Measurements from ENCODE around the gene HECW1. TPM values are rescaled to one million over a fixed set of nuclear protein-coding genes. Genes with fewer than 3 reads are reported as not detected.

The HECW1 gene
- polyA plus RNA-seq, 2 of the 4 experiments (the other 2 are of a cell fraction), result 11.3 TPM

- Histone ChIP-seq H3K27ac (no peak overlapping the region), H3K4me1 (no peaks in the 10 kb centered on the region), H3K4me2 (no peak overlapping the region), H3K4me3 (no peak overlapping the region), H3K9me3 (peaks cover 5% of the 10 kb centered on the region; the same call in 1 of the 3 replicates)
- no peak for TF ChIP-seq EHMT2 (IDR thresholded peaks at IDR 0.05; ENCODE audit: low read depth)
- no peak for TF ChIP-seq RNF2 (IDR thresholded peaks at IDR 0.05; ENCODE audit: borderline replicate concordance, low read depth)
- no peak for TF ChIP-seq PHF8 (IDR thresholded peaks at IDR 0.05; ENCODE audit: borderline replicate concordance, low read depth)
- no peak for TF ChIP-seq CHD2 (IDR thresholded peaks at IDR 0.05; ENCODE audit: low read length, partially characterized antibody)
- TF ChIP-seq SREBF2 (IDR thresholded peaks at IDR 0.05), result no peak
- no peak for TF ChIP-seq ZFP36 (IDR thresholded peaks at IDR 0.05; ENCODE audit: borderline replicate concordance, partially characterized antibody)
- TF ChIP-seq FOSB (CRISPR knock-in tag; IDR thresholded peaks at IDR 0.05), result no peak
- TF ChIP-seq HMGXB4 (CRISPR knock-in tag; IDR thresholded peaks at IDR 0.05; ENCODE audit: borderline replicate concordance), result no peak
- TF ChIP-seq ZSCAN20 (CRISPR knock-in tag; IDR thresholded peaks at IDR 0.05), result no peak
- no peak for TF ChIP-seq BHLHE40 (IDR thresholded peaks at IDR 0.05; ENCODE audit: low read depth, low read length)
- no peak for TF ChIP-seq REST (IDR thresholded peaks at IDR 0.05)
- no peak for TF ChIP-seq POLR2A (IDR thresholded peaks at IDR 0.05; ENCODE audit: low read length)
- no peak for FAIRE-seq
- DNase-seq (ENCODE audit: low read depth in 1 of 2, low spot score in 1 of 2), result no peak
- CTCF ChIA-PET, result interaction anchor here (0.7 to 1.2 kb wide), 4 partner anchors 16 to 118 kb away, joined by 3 to 4 read pairs (median 3); partner anchors contain the start of gene STK17A
- no peak for ATAC-seq
- POLR2A ChIA-PET, result interaction anchor here (0.7 kb wide), 1 partner anchor 291 kb away, joined by 7 read pairs; no protein-coding TSS in a partner anchor
Measured at GRCh38 chr7:43546231-43546630, 433.8 kb downstream of the HECW1 start.

GRCh38 chr7:43550427-43550826, 438.0 kb downstream of the HECW1 start:
- POLR2A ChIA-PET, result no interaction called here
- H3K9me3 ChIP-seq, result peaks cover 5% of the 10 kb centered on the region; the same call in 1 of the 3 replicates
- no peak overlapping the region for H3K27ac ChIP-seq
- DNase-seq (ENCODE audit: low read depth in 1 of 2, low spot score in 1 of 2) (no peak), ATAC-seq (no peak), FAIRE-seq (no peak)
- no peak overlapping the region for H3K4me3 ChIP-seq
- TF ChIP-seq ATOH8 (CRISPR knock-in tag; IDR thresholded peaks at IDR 0.05; ENCODE audit: low read depth) (no peak), CEBPB (IDR thresholded peaks at IDR 0.05) (no peak), SREBF2 (IDR thresholded peaks at IDR 0.05) (no peak), HOXB13 (CRISPR knock-in tag; IDR thresholded peaks at IDR 0.05; ENCODE audit: low read depth) (no peak)
- no peak overlapping the region for H3K4me2 ChIP-seq
- 93% methylated on average over 16 of the region's 16 CpGs for WGBS (ENCODE audit: missing lambda C conversion rate)
- CTCF ChIA-PET, result interaction anchor here (0.6 to 0.9 kb wide), 2 partner anchors 17 to 32 kb away, joined by 3 read pairs; partner anchors contain the start of gene STK17A
- no peaks in the 10 kb centered on the region for H3K4me1 ChIP-seq

GRCh38 chr7:43552122-43552521, 439.7 kb downstream of the HECW1 start:
- no peak for FAIRE-seq
- Histone ChIP-seq H3K27ac (no peak overlapping the region), H3K4me2 (no peak overlapping the region), H3K9me3 (no peaks in the 10 kb centered on the region), H3K4me1 (no peaks in the 10 kb centered on the region), H3K4me3 (no peak overlapping the region)
- ATAC-seq, result no peak
- ChIA-PET POLR2A (no interaction called here), CTCF (interaction anchor here (1.2 to 2.4 kb wide), 5 partner anchors 9 to 30 kb away, joined by 3 to 6 read pairs (median 5); partner anchors contain the start of gene STK17A)
- no peak for DNase-seq (ENCODE audit: low read depth in 1 of 2, low spot score in 1 of 2)
- whole genome bisulfite sequencing (ENCODE audit: missing lambda C conversion rate), result 88% methylated on average over 8 of the region's 8 CpGs
- TF ChIP-seq PBX3 (IDR thresholded peaks at IDR 0.05) (no peak), FOSB (CRISPR knock-in tag; IDR thresholded peaks at IDR 0.05) (no peak), HOXB5 (CRISPR knock-in tag; IDR thresholded peaks at IDR 0.05) (no peak), MAX (IDR thresholded peaks at IDR 0.05) (no peak), CBX8 (IDR thresholded peaks at IDR 0.05) (no peak), E2F6 (IDR thresholded peaks at IDR 0.05; ENCODE audit: borderline replicate concordance, low read depth) (no peak), NFE2L2 (conservative IDR thresholded peaks at IDR 0.05; ENCODE audit: low read length) (no peak), FOSL2 (IDR thresholded peaks at IDR 0.05) (no peak), FOSL2 (CRISPR knock-in tag; IDR thresholded peaks at IDR 0.05) (no peak), RFX5 (IDR thresholded peaks at IDR 0.05) (no peak), USF2 (IDR thresholded peaks at IDR 0.05) (no peak), NPAS2 (CRISPR knock-in tag; IDR thresholded peaks at IDR 0.05; ENCODE audit: borderline replicate concordance) (no peak), RCOR1 (IDR thresholded peaks at IDR 0.05; ENCODE audit: low read depth, low read length) (no peak)
